ENCODE results near the gene CSH2.
"Not testable (repeated sequence)": the region's sequence is repeated elsewhere in the genome, so short reads cannot be mapped to it uniquely, and the experiment has no call there.

Gene CSH2

DNA sequence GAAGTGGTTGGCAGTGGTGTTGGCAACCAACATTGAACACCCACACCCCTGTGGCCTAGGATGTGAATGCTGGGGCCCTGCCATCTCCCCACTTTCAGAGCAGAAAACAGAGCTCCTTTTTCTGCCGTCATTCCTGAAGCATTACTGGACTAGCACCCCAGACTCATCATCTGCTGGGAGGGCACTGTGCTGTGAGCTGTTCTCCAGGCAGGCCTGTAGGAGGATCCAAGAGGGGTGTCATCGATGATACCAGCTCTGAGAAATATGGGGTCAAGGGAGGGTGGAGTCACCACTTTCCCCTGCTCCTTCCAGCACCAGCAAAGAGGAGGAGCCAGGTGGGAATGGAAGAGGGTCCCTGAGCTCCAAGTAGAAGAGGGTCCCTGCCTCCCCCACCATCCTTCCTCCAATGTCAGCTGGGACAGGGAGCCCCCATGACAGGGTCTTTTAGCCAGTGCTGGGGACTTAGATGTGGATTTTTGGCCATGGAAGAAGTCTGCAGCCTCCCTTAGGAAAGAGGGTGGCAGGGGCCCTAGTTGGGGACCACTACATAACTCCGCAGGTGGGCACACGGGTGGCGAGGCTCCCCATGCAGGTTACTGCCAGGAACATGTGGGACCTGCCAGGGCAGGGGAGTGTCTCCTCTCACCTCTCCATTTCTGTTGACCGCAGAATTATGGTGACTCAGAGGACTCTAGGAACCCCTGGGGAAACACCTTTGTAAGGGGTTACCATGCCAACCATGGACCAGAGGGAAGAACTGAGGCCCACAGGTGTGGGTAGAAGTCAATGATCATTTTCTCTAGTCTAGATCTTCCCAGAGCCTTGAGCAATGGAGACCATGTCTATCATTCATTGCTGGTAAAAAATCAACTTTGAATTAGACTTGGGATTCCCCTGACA is 25.7 kb upstream of the CSH2 start:
- DNase-seq (ENCODE audit: insufficient read length, low spot score); FAIRE-seq: not testable (repeated sequence)

DNA sequence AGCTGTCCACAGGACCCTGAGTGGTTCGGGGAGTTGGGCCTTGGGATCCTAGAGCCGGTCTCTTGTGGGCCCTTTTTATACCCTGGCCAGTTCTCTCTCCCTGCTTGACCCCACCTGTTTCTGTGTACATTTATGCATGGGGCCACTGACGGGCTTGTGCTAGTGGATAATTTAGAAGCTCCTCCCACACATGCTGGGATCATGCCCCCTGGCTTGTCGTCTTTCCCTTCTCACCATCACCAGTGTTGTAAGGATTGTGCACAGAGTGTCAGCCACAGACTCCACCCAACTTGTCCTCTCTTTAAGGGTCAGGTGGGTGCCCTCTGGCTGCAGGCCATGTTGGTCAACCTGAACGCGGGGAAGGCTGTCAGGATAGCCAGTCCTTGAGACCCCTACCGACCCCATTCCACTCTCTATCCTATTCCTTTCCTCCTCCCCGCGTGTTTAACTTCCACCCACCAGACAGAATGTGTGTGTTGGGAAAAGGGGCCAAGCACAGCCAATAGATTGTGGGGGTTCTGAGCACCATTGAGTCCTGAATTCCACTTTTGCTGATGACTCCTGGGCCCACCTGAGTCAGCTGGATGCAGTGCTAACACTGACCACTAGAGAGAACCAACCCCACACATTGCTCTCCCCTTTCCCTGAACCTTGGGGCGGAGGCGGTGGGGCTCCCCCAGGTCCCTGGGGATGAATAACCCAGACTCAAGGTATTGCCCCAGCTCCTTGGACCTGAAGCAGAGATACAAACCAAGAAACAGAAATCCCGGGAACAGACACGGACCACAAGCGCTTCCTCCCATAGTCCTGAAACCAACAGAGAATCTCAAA is 23.3 kb upstream of the CSH2 start, which contains the start of gene CSH1:
CSH1 (minus strand) TSS at position 51 of the 831 bp plus-strand sequence. CDS start 63 bp downstream, outside the sequence.
- not testable (repeated sequence) for DNase-seq (ENCODE audit: insufficient read length, low spot score); FAIRE-seq

DNA sequence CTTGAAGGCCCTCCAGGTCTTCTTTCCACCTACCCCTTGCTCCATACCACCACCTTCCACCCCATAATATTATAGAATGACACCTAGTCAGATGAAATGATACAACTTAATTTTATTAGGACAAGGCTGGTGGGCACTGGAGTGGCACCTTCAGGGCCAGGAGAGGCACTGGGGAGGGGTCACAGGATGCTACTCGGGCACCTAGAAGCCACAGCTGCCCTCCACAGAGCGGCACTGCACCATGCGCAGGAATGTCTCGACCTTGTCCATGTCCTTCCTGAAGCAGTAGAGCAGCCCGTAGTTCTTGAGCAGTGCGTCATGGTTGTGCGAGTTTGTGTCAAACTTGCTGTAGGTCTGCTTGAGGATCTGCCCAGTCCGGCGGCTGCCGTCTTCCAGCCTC is 21.3 kb upstream of the CSH2 start:
- DNase-seq (ENCODE audit: insufficient read length, low spot score); FAIRE-seq: not testable (repeated sequence)

DNA sequence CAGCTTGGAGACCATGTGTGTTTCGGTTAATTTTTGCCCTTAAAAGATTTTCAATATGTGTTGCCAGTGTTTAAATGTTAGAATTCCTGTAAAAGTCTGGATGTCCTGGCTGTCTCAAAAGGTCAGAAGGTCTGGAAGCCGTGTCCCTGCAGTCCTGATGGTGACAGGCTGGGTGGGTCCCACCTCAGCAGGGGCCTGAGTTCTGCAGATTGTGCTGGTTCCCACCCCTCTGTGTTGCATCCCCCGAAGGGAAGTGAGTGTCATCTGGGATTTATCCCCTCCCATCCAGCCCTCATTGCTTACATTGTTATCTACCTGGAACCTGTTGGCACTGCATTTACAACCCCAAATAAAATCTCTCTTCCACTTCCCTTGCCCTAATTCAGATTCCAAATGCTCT is 20.5 kb upstream of the CSH2 start:
- not testable (repeated sequence) for FAIRE-seq; DNase-seq (ENCODE audit: insufficient read length, low spot score)

DNA sequence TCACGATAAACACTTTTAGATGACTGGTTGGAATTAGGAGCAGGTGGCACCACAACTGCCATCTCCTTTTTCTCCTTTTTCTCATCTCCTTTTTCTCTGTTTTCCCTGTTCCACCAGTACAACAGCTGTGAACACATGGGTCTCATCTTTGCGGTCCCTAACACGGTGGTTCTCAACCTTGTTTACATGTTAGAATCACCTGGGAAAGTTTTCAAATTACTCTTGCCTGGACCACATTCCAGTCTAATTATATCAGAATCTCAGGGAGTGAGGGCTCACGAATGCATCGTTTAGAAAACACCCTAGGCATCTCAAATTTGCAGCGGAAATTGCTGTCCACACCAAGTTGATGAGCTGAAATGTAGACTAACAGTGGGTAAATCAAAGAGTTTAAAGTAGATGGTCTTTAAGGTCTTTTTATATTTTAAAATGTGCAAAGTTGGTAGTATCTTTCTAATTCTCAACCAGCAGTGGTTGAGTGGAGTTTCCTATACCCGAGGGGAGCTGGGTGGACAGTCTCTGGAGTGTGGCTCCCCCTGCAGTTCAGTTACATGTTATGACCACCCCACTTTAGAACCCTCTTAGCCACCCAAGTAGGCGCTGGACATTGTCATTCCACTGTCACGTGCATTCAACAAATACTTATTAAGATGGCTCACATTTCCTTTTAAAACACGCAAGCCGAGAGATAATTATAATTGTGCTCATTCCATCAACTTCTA is 19.0 kb upstream of the CSH2 start:
- not testable (repeated sequence) for FAIRE-seq; DNase-seq (ENCODE audit: insufficient read length, low spot score)

DNA sequence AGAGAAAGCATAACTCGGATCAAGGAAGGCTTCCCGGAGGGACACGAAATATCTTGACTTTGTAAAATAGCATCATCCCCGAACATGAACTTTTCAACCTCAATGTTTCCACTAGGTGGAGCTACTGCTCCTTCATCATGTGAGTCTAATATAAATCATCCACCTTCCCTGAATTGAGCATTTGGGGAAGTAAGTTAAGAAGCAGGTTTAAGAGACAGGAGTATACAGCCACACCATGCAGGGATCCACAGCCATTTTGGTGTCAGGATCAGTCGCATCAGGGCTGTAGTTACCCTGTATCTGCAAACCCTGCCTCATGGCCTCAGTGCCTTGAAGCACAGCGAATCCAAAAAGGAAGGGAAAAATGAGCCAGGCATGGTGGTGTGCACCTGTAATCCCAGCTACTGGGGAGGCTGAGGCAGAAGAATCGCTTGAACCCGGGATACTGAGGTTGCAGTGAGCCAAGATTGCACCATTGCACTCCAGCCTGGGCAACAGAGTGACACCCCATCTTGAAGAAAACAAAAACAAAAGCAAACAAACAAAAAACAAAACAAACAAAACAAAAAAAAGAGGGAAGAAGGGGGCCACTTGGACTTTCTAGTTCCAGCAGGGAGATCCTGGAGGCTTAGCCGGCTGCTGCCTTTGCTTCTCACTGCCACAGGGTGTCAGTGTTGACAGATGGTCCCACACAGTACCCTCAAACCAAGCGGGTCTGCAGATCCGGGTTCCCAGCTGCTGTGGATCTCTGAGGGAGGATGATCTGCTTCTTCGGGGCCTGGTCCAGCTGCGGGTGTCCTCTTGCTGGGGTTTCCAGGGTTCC is 15.8 kb upstream of the CSH2 start:
- not testable (repeated sequence) for DNase-seq (ENCODE audit: insufficient read length, low spot score)

DNA sequence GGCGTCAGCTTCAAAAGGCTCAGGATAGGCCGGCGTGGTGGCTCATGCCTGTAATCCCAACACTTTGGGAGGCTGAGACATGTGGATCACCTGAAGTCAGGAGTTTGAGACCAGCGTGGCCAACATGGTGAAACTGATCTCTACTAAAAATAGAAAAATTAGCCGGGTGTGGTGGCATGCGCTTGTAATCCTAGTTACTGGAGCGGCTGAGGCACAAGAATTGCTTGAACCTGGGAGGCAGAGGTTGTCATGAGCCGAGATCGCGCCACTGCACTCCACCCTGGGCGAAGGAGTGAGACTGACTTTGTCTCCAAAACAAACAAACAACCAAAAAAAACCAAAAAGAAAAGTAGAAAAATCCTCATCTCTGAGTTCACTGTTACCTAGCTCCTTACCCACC is 11.6 kb upstream of the CSH2 start:
- not testable (repeated sequence) for FAIRE-seq

More for the DNA sequence above, 15.8 kb upstream of the CSH2 start:
- FAIRE-seq = peak; percentile 43

DNA sequence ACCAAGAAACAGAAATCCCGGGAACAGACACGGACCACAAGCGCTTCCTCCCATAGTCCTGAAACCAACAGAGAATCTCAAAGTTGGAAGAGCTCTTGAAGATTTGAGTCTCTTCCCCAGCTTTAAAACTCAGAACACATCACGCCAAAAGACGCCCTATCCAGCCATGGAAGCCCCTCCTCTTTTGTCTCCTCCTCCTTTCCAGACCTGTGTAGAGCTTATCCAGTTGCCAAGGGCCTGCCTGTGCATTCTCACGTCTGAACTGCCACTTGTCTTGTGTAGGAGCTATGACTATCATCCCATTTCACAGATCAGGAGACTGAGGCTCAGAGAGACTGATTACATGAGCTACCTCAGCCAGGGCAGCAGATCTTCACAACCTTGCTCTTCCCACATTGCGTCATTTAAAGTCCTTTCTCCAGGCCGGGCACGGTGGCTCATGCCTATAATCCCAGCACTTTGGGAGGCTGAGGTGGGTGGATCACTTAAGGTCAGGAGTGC is 9.2 kb upstream of the CSH2 start:
- not testable (repeated sequence) for DNase-seq (ENCODE audit: insufficient read length, low spot score); FAIRE-seq

More for the DNA sequence above, 11.6 kb upstream of the CSH2 start:
- not testable (repeated sequence) for DNase-seq (ENCODE audit: insufficient read length, low spot score)

DNA sequence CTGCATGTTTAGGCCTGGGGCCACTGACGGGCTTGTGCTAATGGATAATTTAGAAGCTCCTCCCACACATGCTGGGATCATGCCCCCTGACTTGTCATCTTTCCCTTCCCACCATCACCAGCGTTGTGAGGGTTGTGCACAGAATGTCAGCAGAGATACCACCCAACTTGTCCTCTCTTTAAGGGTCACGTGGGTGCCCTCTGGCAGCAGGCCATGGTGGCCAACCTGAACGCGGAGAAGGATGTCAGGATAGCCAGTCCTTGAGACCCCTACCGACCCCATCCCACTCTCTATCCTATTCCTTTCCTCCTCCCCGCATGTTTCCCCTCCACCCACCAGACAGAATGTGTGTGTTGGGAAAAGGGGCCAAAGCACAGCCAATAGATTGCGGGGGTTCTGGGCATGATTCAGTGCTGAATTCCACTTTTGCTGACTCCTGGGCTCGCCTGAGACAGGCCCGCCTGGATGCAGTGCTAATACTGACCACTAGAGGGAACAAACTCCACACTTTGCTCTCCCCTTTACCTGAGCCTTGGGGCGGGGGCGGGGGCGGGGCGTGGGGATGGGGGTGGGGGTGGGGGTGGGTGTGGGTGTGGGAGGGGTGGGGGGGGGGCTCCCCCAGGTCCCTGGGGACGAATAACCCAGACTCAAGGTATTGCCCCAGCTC is 8.6 kb upstream of the CSH2 start, which contains the start of gene GH2:
GH2 (minus strand) TSS at position 10 of the 667 bp plus-strand sequence. CDS start 143 bp downstream, outside the sequence.
- no peak for FAIRE-seq
- TF ChIP-seq POLR2A (IDR thresholded peaks at IDR 0.05; ENCODE audit: low read depth, low read length) = no peak
- peak; percentile 88 for DNase-seq (ENCODE audit: insufficient read length, low spot score)

DNA sequence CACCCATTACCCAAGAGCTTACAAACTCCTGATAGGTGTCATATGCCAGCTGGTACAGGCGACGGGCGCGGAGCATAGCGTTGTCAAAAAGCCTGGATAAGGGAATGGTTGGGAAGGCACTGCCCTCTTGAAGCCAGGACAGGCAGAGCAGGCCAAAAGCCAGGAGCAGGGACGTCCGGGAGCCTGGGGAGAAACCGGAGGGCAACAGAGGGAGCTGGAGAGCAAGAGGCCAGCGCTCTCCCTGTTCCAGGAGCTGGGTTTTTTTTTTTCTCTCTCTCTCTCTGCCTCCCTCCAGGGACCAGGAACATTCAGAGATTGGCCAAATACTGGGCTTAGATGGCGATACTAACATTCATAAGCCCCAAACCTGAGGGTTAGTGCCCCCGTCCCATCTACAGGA is 7.9 kb upstream of the CSH2 start:
- FAIRE-seq; DNase-seq (ENCODE audit: insufficient read length, low spot score): not testable (repeated sequence)

DNA sequence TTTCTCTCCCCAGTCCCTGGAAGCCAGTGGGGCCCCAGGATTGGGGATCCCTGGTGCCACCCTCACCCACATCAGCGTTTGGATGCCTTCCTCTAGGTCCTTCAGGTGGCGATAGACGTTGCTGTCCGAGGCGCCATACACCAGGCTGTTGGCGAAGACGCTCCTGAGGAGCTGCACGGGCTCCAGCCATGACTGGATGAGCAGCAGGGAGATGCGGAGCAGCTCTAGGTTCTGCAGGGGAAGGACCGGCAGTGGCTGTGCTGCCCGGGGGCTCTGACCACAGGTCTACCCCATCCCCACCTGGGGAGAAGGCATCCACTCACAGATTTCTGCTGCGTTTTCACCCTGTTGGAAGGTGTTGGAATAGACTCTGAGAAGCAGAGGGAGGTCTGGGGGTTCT is 7.2 kb upstream of the CSH2 start:
- FAIRE-seq (no peak), DNase-seq (ENCODE audit: insufficient read length, low spot score) (no peak)
- TF ChIP-seq POLR2A (IDR thresholded peaks at IDR 0.05; ENCODE audit: low read depth, low read length) = no peak

DNA sequence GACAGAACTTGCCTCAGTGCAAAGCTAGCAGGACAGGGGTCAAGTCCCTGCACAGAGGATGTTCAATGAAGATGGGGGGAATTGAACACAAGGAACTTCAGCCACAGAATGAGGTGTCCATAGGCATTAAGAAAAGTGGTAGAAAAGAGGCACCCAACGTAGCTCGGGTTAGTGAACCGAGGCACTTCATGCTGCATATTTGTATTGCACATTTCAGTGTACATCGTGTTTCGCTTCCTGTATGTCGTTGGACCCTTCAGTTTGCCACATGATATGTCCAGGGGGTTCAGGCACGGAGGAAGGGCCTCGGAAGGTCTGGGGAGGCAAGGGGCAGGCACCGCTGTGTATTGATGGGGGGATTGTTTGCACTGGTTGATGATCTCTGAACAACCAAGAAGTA is 4.9 kb upstream of the CSH2 start:
- FAIRE-seq; DNase-seq (ENCODE audit: insufficient read length, low spot score): not testable (repeated sequence)

DNA sequence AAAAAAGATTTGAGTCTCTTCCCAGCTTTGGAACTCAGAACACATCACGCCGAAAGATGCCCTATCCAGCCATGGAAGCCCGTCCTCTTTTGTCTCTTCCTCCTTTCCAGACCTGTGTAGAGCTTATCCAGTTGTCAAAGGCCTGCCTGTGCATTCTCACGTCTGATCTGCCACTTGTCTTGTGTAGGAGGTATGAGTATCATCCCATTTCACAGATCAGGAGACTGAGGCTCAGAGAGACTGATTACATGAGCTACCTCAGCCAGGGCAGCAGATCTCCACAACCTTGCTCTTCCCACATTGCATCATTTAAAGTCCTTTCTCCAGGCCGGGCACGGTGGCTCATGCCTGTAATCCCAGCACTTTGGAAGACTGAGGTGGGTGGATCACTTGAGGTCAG is 1.2 kb upstream of the CSH2 start:
- FAIRE-seq; DNase-seq (ENCODE audit: insufficient read length, low spot score): not testable (repeated sequence)

DNA sequence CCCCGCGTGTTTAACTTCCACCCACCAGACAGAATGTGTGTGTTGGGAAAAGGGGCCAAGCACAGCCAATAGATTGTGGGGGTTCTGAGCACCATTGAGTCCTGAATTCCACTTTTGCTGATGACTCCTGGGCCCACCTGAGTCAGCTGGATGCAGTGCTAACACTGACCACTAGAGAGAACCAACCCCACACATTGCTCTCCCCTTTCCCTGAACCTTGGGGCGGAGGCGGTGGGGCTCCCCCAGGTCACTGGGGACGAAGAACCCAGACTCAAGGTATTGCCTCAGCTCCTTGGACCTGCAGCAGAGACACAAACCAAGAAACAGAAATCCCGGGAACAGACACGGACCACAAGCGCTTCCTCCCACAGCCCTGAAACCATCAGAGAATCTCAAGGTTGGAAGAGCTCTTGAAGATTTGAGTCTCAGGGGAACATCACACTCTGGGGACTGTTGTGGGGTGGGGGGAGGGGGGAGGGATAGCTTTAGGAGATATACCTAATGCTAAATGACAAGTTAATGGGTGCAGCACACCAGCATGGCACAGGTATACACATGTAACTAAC is 667 bp upstream of the CSH2 start:
- FAIRE-seq; DNase-seq (ENCODE audit: insufficient read length, low spot score): not testable (repeated sequence)

DNA sequence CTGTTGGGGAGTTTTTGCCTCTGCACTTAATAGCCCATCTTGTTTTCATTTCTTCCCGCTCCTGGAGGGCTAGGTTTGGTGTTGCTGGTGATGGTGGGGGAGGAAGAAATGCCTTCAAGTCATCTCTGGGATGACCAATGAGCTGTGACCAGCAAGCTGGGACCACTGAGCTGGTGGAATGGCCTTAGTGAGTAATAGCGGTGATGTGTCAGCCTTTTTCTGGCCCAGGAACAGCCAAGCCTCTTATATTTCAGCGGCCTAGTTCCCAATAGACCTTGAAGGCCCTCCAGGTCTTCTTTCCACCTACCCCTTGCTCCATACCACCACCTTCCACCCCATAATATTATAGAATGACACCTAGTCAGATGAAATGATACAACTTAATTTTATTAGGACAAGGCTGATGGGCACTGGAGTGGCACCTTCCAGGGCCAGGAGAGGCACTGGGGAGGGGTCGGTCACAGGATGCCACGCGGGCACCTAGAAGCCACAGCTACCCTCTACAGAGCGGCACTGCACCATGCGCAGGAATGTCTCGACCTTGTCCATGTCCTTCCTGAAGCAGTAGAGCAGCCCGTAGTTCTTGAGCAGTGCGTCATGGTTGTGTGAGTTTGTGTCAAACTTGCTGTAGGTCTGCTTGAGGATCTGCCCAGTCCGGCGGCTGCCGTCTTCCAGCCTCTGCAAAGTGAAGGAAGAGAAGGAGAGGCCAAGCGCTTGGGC is 1.7 kb downstream of the CSH2 start:
- not testable (repeated sequence) for DNase-seq (ENCODE audit: insufficient read length, low spot score); FAIRE-seq

DNA sequence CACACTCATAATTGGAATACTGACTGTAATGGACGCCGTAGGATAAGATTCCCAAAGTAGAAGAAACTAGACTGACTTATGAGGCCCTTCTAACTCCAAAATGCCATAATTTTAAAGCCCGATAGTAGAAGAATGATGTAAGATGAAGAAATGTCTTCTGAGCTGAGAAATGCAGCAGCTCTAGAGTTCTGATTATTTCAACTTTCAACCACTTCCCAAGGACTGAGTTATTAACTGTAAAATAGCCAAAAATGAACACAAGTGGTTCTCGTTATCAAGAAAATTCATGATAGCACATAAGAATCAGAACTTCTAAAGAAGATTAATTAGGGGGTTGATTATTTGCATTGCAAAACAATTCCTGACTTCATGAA is 3.2 kb downstream of the CSH2 start:
- not testable (repeated sequence) for FAIRE-seq; DNase-seq (ENCODE audit: insufficient read length, low spot score)
